GM18520 (cell line): ENCODE results near the gene LRRC49.
"Not testable (repeated sequence)": the region's sequence is repeated elsewhere in the genome, so short reads cannot be mapped to it uniquely, and the experiment has no call there.

Source experiments
- ATAC-seq: cut with Tn5 transposase; IDR thresholded peaks from one replicate; pipeline ENCODE4 v1.9.1; 2021; ENCODE audit not compliant: unreplicated experiment

Gene LRRC49

DNA sequence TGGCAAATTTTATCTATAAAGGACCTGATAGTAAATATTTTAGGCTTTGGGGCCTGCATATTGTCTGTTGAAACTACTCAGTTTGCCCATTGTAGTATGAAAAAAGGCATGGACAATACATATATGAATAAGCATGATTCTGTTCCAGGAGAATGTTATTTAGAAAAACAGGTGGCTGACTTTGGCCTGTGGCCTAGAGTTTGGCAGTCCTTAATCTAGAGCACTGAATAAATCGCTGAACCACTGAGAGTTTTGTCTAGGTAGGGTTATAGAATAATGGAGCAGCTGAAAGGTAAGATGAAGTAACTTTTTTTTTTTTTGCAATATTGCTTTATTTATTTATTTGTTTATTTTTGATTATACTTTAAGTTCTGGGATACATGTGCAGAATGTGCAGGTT, 75.0 kb downstream of the LRRC49 start:
- no peak for ATAC-seq

DNA sequence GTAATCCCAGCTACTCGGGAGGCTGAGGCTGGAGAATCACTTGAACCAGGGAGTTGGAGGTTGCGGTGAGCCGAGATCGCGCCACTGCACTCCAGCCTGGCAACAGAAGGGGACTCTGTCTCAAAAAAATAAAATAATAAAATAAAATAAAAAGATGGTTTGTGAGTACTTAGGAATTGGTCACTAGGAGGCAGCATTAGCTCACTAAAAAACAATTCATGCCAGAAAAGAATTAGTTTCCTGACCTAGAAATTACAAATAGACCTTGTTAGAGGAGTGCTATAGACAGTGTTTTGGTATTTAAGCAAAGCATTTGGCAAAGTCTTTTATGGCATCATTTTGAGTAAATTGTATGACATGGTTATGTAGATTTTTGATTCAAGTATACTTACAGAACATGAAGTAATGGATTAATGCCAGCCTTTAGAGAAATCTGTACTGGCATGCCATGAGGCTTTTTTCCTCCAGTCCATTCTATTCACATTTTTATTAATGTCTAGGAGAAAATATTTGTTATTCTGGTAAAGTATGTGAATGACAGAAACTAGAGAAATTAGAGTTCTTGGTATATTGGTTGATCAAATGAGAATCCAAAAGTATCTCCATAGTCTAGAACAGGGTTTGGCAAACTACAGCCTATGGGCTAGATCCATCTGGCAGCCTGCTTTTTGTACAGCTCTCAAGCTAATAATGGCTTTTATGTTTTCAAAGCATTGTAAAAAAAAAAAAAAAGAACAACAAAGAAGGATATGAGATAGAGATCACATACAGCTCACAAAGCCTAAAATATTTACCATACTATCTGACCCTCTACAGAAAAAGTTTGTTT, 81.6 kb downstream of the LRRC49 start:
- no peak for ATAC-seq

- no peak for ATAC-seq
Observed at GRCh38 chr15:70976851-70977250, 84.2 kb downstream of the LRRC49 start.

DNA sequence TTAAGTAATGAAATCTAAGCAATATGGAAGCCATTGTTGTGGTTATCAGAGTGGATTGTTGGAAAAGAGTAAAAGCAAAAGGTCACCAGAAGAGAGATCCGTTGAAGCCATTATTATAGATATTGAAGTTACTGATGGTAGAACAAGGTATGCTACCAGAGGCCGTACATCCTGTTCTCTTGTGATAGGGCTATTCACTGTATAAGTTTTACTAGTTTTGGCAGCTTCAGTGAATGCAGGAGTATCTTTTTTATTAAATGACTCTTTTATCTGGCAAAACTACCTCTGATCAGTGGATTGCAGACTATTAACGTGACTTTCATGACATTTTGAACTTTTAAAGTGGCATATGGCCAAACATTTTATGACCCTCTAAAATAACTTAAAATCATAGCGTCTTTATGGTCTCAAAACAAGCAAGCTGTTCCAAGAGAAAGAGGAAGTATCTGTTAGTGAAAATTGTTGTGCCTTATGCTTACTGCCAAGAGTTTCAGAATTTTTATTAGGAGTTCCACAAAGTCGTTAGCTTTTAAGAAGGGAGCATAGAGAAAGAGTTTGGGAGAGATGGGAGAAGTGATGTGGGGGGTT, 102.9 kb downstream of the LRRC49 start:
- no peak for ATAC-seq

DNA sequence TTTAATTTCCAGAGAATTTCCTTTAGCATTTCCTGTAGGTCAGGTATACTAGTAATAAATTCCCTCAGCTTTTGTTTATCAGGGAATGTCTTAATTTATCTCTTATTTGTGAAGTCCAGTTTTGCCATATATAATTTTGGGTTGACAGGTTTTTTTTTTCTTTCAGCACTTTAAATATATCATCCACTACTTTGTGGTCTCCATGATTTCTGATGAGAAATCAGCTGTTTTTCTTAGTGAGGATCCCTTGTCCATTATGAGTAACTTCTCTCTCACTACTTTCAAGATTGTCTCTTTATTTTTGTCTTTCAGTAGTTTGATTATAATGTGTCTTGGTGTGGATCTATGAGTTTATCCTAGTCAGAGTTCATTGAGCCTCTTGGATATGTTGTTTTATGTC, 105.7 kb downstream of the LRRC49 start:
- no peak for ATAC-seq

DNA sequence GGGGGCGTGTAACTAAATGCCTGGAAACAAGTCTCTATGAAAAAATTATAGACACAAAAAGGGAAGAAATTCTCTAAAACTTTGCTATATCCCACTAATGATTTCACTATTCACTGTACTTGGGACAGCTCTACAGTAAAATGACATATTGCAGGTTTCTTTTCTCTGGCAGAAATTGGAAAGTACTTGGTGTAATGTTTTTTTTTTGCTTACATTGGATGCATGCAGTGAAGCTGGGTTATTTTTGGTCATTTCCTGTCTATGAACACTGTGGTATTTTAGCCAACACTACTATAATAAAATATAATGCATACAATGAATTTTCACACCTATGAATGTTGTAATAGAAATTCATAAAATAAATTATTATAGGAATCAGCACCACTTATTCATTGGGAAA, 109.7 kb downstream of the LRRC49 start:
- no peak for ATAC-seq

DNA sequence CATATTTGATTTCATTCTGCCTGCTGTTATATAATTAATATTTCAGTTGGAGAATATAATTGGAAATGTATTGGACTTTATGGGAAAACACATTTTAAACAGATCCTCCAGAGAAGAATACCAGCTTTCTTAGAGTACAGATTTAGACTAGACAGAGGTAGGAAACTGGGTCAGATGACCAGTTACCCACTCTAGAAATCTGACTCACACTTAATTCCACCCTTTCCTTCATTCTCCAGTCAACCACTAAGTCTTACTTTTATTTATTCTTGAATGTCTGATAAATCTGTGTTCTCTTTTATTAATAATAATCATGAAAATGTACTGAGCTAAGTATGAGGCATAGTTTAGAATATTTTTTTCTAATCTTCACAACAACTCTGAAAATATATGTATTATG, 110.7 kb downstream of the LRRC49 start:
- no peak for ATAC-seq

DNA sequence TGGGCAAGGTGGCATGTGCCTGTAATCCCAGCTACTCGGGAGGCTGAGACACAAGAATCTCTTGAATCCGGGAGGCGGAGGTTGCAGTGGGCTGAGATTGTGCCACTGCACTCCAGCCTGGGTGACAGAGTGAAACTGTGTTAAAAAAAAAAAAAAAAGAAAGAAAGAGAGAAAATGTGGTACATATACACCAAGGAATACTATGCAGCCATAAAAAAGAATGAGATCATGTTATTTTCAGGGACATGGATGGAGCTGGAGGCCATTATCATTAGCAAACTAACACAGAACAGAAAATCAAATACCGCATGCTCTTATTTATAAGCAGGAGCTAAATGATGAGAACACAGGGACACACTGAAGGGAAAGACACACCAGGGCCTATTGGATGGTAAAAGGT, 111.9 kb downstream of the LRRC49 start:
- not testable (repeated sequence) for ATAC-seq

- no peak for ATAC-seq
Observed at GRCh38 chr15:71005895-71006294, 113.3 kb downstream of the LRRC49 start.

DNA sequence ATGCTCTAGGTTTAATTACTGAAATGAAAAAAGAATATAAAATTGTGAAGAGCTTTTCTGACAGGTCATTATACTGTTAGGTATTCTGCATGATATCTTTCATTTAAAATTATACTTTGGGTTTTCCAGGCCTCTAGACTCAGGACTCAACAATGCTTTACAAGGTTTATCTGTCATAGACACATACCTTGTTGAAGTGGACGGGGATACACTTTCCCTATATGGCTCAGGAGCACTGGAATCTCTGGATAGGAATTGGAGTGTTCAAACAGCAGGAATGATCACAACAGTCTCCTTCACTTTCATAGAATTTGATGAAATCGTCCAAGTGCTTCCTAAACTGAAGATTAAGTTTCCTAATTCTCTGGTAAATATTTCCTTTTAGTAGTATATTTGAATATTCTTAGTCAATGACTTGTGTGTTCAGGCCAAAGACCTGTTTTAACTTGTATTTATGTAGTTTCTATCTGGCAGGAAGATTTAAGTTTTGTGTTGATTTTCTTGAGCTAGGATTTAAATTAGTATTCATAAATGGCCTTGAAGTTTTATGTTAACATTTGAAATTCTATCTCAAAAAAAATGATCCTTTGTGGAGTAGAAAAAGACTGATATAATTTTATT, 115.7 kb downstream of the LRRC49 start:
- ATAC-seq: no peak

DNA sequence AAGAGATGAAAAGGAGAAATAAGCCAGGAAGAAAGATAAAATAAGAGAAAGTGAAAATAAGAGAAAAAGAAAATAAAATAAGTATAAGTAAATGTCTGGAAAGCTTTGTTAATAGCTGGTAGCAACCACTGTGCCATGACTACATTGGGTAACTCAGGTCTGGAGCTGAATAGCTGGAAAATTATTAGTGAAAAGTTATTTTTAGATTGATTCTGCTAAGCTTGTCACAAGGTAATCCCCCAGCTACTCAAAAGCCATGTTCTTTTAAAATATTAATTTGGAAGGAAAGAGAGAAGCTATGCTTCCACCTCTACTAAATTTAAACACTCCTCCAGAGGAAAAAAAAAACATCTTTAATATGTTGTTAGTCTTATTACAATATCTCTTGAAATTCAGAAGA, 117.8 kb downstream of the LRRC49 start:
- no peak for ATAC-seq

- ATAC-seq: no peak
Observed at GRCh38 chr15:71010997-71011396, 118.4 kb downstream of the LRRC49 start.

DNA sequence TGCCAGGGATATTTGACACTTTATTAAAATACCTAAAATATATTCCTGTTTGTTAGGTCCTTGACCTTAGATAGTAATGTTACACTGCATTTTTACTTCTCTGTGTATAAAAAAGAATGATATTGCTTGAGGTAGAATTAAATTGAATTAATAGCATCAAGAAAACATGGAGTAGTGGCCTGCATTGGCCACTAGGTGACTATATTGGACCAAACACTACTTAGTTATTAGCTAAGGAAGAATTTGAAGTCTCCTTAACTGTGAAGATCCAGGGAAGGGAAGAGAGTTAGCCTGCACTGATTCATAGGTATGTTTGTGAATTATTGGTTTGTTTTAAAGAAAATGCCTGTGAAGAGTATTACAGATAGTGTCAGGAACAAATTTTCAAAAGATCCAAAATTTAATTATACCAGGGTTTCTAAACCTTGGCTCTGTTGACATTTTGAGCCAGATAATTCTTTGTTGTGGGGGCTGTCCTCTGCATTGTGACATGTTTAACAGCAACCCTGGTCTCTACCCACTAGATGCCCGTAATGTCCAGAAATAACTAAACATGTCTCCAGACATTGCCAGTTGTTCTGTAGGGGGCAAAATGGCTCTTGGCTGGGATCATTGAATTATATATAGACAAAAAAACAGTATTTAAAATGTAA, 119.0 kb downstream of the LRRC49 start:
- no peak for ATAC-seq

GRCh38 chr15:71013446-71013845, 120.8 kb downstream of the LRRC49 start:
- ATAC-seq: no peak

GRCh38 chr15:71015342-71015741, 122.7 kb downstream of the LRRC49 start:
- no peak for ATAC-seq

GRCh38 chr15:71031232-71031631, 138.6 kb downstream of the LRRC49 start:
- ATAC-seq: not testable (repeated sequence)

DNA sequence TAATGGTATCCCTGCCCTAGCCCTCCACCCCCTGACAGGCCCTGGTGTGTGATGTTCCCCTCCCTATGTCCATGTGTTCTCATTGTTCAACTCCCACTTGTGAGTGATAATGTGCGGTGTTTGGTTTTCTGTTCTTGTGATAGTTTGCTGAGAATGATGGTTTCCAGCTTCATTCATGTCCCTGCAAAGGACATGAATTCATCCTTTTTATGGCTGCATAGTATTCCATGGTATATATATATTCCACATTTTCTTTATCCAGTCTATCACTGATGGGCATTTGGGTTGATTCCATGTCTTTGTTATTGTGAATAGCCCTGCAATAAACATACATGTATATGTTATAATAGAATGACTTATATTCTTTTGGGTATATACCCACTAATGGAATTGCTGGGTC, 142.9 kb downstream of the LRRC49 start:
- ATAC-seq: not testable (repeated sequence)

DNA sequence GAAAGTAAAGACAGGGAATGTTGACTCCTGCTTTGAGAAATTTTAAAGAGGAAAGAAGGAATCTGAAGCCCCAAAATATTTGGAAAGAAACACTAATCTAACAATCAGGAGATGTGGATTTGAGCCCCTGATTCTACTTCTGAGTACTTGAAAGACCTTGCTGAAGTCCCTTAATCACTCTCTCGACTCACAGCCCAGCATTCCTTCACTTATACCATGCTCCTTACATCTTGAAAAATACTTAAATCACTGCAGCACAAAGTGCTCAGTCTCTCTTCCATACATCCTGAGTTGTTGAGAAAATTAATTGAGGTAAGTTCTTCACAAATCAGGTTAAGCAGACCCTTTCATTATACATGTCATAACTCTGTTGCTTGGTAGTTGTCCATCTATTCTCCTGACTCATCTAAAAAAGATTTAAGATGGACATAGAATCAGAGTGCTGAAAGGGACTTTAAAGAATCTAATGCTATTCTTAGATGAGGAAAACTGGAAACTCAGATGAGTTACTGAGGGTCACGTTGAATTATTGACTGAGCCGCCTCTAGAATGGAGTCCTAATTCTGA, 149.8 kb downstream of the LRRC49 start:
- ATAC-seq: no peak

DNA sequence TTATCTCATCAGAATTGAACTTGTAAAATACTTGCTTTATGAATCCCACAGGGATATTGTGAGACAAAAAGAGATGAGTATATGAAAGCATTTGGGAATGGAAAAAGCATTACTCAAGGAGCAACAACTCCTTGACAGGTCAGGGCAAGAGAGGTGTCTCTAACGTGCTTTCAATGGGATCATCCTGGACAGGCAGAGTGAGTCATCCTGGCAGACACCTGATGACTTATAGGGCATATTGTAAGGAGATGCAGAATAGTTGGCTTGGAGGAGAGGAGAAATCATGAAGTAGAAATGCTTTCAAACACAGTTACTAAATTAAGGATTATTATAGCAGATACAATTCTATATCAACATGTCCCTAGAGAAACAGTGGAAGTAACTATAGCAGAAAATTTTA, 150.7 kb downstream of the LRRC49 start:
- ATAC-seq: no peak

- ATAC-seq: no peak
Observed at GRCh38 chr15:71044006-71044405, 151.4 kb downstream of the LRRC49 start.

- not testable (repeated sequence) for ATAC-seq
Observed at GRCh38 chr15:71046146-71046545, 153.5 kb downstream of the LRRC49 start.
